HG02973 (cell line): ENCODE data around the gene MID1.

ENCODE experiments used
- ATAC-seq: cut with Tn5 transposase; IDR thresholded peaks from one replicate; pipeline ENCODE4 v1.9.1; 2021; ENCODE audit warnings: moderate library complexity; ENCODE audit not compliant: unreplicated experiment

MID1 gene, protein sequence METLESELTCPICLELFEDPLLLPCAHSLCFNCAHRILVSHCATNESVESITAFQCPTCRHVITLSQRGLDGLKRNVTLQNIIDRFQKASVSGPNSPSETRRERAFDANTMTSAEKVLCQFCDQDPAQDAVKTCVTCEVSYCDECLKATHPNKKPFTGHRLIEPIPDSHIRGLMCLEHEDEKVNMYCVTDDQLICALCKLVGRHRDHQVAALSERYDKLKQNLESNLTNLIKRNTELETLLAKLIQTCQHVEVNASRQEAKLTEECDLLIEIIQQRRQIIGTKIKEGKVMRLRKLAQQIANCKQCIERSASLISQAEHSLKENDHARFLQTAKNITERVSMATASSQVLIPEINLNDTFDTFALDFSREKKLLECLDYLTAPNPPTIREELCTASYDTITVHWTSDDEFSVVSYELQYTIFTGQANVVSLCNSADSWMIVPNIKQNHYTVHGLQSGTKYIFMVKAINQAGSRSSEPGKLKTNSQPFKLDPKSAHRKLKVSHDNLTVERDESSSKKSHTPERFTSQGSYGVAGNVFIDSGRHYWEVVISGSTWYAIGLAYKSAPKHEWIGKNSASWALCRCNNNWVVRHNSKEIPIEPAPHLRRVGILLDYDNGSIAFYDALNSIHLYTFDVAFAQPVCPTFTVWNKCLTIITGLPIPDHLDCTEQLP

DNA sequence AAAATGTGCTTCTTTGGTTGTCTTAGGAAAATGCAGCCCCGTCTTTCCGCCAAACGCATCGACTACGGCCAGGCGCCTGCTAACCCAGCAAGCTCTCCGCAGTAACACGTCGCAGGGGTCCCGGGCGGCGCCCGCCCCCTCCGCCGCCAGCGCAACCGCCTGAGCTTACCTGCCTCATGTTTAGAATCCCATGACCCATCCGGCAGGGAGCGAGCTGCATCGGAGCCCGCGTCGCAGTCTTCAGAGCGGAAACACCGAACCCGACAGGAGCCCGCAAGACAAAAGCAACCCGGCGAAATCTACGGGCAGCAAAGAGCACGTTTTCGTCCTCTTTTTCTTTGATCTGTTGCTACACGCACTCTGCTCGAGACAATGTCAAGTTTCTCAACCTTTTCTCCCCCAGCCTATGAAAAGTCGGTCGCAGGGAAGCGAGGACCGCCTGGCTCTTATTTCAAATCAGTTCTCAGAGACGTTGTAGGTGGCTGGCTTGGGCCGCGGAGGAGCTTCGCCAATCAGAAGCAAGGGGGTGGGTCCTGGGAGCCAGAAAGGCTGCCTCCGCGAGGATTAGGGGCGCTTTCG, at the start of gene MID1:
Gene MID1 (minus strand): TSS at position 465 of the 579 bp plus-strand sequence. CDS start 53,038 bp downstream, outside the sequence.
- no peak for ATAC-seq

DNA sequence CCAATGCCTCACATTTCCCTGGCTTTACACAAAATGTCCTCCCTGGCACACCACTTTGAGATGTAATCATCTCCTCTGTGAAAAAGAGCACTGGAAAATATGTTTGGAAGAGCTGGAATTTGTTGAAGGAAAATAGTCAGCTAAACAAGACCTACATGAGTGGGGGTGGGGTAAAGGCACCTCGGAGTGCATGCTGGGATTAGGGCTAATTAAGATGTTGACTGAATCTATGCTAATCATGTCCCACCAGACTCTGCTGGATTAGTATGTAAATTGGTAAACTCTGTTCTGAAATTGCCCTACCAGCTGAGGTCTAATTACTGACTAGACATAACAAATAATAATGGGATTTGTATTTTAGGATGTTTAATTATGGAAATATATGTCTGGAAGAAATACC, 46.8 kb upstream of the MID1 start:
- ATAC-seq = no peak

DNA sequence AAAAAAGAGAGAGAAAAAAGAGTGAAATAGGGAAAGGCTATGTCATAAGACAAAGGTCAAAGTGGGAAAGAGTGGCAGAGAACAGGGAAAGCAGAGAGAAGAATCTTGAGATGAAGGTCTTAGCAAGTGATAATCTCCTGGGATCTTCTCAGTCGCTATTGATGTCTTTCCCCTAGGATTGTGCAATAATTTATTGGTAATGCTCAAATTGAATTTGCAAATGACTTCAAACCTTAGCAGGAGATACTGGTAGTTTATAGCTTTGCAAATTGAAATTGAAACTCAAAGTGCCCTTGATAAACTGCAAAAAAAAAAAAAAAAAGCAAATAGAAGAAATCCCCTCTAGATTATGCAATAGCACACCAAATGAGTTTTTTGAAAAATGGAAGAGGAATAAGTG, 45.7 kb upstream of the MID1 start:
- ATAC-seq = no peak

DNA sequence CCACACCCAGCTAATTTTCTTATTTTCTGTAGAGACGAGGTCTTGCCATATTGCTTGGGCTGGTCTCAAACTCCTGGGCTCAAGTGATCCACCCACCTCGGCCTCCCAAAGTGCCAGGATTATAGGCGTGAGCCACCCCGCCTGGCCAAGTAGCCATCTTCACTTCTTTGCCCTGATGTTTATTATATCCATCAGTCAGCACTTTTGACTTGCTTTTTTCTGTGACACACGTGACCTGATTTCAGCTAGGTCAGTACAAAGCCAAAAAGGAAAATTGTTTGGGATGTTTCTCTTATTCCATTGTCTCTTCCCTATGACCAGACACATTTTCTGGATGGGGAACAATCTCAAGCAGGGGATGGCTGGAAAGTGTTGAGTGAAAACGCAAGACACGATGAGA, 45.3 kb upstream of the MID1 start:
- ATAC-seq = no peak

DNA sequence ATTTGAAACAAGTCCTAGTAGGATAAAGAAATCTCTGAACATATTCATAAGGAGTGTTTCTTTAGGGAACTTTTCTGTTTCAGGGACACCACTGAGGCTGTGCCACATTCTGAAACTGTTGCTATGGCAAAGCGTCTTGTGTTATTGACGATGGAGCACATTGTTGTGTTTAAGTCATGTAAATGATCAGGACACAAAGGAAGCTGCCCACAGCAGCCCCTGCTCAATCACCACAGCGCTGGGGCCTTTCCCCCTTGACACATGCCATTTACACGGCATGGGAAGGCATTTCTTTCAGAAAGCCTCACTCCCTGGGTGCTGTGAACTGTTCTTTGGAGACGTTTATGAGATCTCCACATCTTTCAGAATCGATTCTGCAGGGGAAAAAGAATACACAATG, 39.8 kb upstream of the MID1 start:
- no peak for ATAC-seq

DNA sequence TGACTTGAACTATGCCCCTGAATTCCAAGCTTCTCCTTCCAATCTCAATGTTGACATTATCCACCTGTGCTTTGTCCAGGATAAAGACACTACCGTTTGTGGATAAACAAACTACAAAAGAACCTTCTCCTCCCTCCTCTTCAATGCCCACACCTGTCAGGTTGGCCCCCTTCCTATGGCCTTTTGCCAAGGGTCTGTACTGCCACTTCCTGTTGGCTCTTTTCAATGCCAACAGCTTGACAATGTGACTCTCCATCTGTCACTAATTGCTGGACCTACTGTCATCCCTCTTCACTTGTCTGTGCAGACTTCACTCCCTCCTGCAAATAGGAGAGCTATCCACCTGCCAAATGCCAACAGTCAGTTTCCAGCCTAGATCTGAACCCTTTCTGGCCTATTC, 35.8 kb upstream of the MID1 start:
- ATAC-seq = no peak

DNA sequence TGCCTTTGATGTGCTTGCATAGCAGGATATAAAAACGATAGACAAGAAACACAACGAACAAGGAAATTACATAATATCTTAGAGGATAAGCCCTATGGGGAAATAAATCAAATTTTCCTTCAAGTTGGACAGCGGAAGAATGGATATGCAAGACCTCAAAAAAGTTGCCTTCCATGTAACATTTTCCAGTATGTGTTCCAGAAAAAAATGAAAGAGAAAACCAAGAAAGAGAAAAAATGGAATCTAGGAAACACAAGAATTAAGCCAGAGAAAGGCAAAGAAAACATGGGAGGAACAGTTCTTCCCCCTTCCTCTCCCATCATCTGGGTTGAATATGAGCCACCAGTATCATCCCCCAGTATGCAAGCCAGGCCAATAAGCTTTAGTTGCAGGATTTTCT, 34.6 kb upstream of the MID1 start:
- ATAC-seq = no peak

DNA sequence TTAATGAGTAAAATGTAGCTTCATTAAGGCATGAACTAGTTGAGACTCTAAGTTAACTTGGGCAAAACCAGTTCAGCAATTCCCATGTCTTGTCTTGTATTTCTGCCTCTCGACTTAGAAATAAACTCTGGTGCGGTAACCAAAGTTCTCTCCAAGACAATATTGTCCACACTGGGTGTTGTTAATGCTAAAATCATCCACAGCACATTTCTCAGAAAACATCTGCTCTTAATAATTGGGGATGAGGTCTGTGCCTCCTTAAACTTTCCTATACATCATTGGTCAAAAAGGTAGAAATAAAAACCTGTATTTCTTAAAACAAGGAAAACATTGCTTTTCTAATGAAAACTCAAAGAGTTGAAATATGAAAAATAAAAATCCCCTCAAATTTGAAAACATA, 32.9 kb upstream of the MID1 start:
- ATAC-seq = no peak

DNA sequence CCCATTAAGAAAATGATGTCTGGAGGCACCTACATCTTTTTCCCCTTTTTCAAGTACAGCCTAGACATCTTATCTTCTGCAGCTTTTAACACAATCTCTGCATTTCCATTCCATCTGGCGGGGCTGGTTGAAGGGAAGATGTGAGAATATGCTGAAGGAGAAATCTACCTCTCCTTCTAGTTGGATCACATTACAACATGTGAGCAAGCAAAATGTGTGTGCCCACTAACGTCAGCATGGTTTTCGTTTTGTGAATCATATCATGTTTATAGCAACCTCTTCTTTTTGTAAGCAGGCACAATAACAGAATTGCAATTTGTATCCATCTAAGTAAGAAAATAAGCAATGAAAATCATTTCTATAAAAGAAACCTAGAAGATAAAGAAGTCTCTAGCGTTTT, 28.9 kb upstream of the MID1 start:
- ATAC-seq = no peak

DNA sequence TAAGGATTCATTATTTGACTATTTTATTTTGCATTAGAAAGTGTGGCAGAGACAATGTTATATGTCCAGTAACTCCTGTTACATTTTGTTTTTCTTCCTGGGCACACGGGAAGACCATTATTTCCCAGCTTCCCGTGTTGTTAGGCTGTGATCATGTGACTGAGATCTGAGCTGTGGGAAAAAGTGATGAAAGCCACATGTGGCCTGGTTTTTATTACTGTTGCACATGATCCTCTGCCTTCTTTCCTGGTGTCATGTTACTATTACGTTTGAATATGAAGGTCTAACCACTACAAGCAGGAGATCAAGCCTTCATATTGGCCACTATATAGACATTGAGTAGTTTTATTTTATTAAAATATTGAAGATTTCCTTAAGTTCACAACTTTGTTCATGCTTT, 28.2 kb upstream of the MID1 start:
- ATAC-seq = no peak

DNA sequence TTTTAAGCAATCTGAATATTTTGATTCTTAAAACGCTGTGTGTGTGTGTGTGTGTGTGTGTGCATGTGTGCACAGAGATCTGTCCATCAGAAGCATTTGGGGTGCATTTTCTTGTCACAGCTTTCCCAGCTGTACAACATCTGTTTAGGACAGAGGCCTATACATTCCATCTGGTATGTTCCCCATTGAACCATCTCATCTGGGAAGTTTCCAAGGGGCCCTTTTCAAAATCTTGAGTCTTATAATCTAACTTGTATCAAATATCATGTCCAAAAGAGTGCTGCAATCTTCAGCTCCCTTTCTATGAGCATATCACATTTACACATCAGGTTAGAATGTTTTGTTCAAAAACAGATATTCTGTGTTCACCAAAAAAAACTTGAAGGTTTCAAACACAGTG, 16.5 kb upstream of the MID1 start:
- no peak for ATAC-seq

DNA sequence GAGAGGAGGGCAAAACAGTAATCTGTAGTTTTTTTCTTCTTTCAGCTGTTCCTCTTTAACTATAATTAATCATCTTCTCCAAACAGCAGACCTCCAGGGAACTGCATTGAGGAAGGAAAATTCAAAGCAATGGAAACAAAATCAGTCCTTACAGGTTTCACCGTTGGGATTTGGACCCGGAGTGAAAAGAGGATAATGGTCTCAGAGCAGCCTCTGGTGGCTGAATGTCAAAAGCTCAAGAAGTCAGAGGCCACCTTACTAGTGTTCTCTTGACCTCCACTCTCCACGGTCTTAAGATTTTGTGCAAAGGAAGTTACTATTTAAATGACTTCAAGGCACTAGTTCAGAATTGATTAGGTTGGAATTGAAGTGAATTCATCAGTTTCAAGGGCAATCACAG, 16.0 kb upstream of the MID1 start:
- no peak for ATAC-seq

DNA sequence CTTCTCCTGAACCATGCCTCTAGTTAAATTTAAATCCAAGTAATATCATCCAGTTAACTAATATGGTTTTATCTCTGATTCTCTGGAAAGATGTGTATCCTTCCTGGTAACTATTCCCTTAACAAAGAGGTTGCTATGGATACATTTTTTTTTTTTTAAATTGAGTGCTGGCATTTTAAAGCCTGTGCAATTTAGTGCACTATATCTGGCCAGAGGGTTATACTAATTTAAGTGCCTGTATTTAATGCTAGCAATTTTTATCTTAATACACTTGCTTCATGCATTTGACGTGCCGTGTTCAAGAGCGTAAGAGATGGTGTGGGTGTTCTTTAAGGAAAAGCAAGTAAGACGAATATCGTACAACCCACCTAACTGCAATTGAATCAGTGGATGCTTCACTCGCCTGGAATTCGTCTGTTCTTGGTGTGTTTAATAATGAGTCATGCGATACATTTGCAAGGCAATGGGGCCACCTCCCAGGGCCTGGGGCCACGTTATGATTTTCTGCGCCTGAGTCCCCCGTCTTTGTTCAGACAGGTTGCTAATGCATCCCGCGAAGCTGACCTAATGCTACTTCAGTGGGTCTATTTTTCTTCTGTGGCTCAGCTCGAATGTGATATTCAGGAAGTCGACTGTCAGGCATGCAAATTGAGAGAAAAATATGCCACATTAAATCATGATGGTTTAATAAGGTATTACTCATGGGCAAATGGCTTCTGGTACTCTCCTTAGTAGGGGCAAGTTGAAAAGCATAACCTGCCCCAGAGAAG, 14.2 kb upstream of the MID1 start:
- ATAC-seq = no peak

DNA sequence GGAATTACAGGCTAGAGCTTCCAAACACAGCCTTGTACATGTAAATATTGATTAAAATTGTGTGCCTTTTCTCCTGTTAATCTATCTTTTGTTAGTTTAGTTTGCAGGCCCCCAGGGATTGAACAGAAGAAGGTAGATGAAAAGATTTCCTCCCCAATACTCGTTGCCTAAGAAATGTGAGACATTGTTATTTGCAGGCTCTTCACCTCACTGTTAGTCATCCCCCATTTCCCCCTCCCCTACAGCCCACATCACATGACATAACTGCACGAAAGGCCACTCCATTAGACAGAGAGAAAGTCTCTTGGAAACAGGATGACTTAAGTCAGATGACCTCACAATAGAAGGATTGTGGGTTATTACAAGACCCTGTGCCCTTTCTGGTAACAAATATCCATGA, 13.3 kb upstream of the MID1 start:
- ATAC-seq = no peak

DNA sequence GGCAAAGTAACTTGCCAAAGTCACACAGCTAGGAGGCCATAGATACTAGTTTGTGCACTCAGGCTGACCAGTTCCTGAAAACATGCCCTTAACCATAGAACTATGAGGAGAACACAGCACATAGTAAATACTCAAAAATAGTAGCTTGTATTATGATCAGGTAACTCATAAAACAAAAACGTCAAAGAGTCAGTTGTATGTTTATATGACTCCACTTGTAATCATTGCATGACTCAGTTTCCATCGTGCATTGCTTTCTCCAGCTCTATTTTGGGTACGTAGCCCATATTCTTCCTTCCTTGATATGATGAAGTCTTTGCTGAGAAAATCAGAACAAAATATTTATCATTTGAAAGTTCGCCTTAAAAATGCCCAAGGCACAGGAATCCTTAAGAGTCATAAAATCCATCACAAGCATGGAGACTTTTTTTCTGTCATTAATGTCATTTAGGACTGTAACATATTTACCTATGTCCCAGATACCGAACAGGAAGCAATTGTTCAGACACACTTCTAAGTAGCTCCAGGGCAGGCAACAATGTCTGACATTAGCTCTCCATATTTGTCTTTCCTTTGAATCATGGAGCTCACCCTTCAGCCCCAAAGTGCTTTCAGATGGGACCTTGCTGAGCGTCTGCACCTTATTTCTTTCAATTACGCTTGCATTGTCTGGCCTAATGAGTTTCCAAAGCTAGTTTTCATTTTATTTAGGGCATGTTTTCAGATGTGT, 11.2 kb upstream of the MID1 start:
- no peak for ATAC-seq

DNA sequence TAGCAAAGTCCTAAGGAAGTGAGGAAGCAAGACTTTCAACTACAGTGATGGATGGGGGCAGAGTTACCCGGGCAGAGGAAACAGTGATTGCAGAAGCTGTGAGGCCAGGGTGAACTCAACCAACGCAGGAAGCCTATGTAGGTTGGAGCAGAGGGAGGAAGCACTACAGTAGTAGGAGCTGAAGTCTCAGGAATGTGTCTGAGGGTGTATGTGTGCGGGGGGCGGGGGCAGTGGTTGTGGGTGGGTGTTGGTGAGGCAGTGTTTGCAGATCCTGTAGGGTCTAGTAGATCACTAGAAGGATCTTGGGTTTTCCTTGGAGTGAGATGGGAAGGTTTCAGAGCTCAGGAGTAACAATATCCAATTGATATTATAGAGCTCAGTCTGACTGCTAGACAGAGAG, 9.9 kb upstream of the MID1 start:
- no peak for ATAC-seq

DNA sequence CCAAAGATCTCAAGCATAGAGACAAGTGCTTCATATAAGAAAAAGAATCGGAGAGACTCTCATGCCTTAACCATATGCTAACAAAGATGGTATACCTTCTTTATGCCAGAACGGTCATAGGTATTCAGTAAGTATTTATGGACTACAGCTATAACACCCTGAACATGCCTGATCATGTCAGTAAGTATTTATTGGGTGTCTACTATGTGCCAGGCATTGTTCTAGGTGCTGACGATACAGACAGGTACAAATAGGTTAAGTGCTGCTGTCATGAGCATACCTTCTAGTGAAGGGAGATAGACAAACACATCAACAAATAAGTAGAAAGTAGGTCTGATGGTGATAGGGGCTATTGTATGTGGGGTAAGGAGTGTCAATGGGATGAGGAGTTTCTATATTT, 9.5 kb upstream of the MID1 start:
- no peak for ATAC-seq

DNA sequence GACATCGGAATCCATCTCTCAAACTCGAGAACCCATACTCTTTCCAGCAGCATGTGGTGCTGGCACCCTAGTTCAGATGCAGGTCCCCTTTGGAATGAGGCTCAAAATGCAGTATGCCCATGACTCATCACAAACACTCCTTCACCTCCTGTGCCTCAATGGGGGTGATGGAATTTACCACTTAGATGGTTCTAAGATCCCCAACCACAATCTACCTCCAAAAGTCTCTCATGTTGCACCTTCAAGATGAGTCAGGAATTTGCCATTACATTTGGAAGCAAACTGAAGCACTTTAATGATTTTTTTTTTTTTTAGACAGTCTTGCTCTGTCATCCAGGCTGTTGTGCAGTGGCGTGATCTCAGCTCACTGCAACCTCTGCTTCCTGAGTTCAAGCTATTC, 8.5 kb upstream of the MID1 start:
- no peak for ATAC-seq

DNA sequence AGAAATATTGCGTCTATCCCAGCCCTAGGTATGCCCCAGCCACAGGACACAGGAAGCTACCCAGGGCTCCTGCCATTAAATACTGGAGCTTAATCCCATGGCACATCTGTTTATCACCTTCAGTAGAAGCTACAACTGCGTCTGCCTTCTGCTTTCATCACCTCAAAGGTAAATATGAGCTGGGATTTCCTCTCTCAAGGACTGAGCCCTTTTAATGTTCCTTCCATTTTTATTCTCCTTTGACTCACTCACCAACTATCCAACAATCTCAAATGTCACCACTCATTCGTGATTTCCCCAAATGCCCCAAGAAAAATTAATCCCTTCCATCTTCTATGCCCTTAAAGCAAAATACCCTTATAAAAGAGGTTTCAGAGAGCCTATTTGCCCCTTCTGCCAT, 1.8 kb upstream of the MID1 start:
- ATAC-seq = no peak

DNA sequence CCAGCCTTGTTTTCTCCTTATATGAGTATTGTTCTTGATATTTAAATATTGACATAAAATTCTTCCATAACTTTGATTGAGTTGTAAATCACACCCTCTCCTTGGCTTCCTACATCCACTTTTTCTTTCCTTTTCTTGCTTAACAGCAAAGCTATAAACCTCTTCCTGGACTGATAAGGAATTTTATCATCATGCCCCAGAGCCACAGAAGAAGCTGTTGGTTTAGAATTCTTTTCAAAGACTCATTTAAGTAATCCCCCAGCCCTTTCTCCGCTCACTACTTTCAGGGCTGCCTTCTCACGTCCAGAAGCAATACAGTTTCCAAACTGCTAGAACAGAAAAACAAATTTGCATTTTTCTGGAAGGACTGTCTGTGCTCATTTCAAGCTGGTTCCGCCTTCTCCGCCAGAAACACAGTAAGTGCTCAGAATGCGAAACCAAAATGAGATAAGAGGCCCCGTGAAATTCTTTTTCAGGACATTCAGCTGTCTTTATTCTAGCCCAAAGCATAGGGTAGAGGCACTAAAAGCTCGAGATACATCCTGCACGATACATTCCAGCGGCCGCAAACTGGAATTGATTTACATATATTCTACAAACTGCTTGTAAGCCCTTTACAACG, 849 bp downstream of the MID1 start:
- ATAC-seq = no peak
